Activated CD8-positive, alpha-beta memory T cell treated with anti-CD3 and anti-CD28 coated beads, Interleukin-2, amount 10 ng/mL, durations not matched to agents 7 days and 5 days (primary cell): ENCODE results near the gene CACYBP. TPM values are rescaled to one million over a fixed set of nuclear protein-coding genes. Genes with fewer than 3 reads are reported as not detected.

Experiments
- ATAC-seq: fragments of 150-1000 bp; cut with Tn5 transposase; one replicate; pipeline ENCODE4 v1.10.0; 2021; ENCODE audit warnings: moderate library complexity
- CTCF ChIA-PET: fragments of 350-600 bp; sonication (Branson Sonifier 250); formaldehyde crosslinking; loops from one replicate; lab custom pipeline; 2021; ENCODE audit warnings: antibody characterized with exemption; lab: Charles Lee
- DNase-seq: peaks from one replicate; pipeline ENCODE4 v3.0.0-alpha.2; 2020
- H3K27ac Mint-ChIP-seq: one replicate; pipeline ENCODE4 v1.8.0; 2021; ENCODE audit warnings: mild to moderate bottlenecking, mixed read lengths
- H3K27me3 Mint-ChIP-seq: one replicate; pipeline ENCODE4 v1.8.0; 2021; ENCODE audit warnings: mixed read lengths
- H3K36me3 Mint-ChIP-seq: one replicate; pipeline ENCODE4 v1.8.0; 2021; ENCODE audit warnings: mild to moderate bottlenecking, mixed read lengths
- H3K4me1 Mint-ChIP-seq: one replicate; pipeline ENCODE4 v1.8.0; 2021; ENCODE audit warnings: mixed read lengths
- H3K4me3 Mint-ChIP-seq: one replicate; pipeline ENCODE4 v1.8.0; 2021; ENCODE audit warnings: mild to moderate bottlenecking, moderate library complexity, mixed read lengths
- H3K9me3 Mint-ChIP-seq: one replicate; pipeline ENCODE4 v1.8.0; 2022; ENCODE audit warnings: low read depth, mixed read lengths
- total RNA-seq, 2 experiments: library from RNA; stranded (reverse); gene quantifications; one replicate each; pipeline ENCODE4 v1.2.3, GENCODE V29; 2021

Gene CACYBP
- total RNA-seq, 2 experiments from 2014 or later: 210 to 287 TPM

DNA sequence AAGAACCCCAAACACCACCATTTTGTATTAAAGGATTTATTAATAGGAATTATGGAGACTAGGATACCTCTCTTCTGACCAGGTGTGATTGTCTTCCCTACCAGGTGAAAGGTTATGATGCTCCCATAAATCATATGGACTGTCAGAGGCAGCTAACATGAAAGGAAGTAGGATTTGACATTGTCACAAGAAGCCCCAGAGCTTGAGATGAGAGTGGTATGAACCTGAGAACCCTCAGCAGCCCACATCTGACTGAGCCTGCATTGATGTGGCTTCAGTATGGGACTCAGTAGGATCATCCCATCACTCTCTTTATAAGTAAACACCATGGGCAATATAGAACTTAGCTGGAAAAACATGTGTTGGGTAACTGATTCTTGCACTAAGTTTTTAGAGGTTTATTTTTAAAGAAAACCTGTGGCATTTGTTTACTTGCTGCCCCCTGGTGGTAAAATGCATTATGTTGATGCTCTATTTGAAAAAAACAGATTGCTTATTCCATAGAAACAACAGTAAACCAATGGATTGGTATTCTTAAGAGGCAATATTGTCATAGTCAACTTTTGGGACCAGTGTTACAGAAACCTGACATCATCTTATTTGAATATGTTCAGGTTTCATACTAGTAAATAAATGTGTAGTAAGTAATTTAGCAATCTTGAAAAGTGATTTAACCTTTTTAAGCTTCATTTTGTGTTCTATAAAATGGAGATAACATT, 16.6 kb upstream of the CACYBP start:
- Mint-ChIP-seq H3K27ac (no peak overlapping the region), H3K4me1 (peaks cover 5% of the 10 kb centered on the region), H3K27me3 (no peaks in the 10 kb centered on the region), H3K4me3 (no peak overlapping the region), H3K9me3 (no peaks in the 10 kb centered on the region), H3K36me3 (peaks cover 34% of the 10 kb centered on the region)
- ATAC-seq (peak; percentile 12), DNase-seq (no peak)
- CTCF ChIA-PET: interaction anchor here (0.6 to 2.7 kb wide), 22 partner anchors 9 to 232 kb away, joined by 3 to 10 read pairs (median 4); no protein-coding TSS in a partner anchor

DNA sequence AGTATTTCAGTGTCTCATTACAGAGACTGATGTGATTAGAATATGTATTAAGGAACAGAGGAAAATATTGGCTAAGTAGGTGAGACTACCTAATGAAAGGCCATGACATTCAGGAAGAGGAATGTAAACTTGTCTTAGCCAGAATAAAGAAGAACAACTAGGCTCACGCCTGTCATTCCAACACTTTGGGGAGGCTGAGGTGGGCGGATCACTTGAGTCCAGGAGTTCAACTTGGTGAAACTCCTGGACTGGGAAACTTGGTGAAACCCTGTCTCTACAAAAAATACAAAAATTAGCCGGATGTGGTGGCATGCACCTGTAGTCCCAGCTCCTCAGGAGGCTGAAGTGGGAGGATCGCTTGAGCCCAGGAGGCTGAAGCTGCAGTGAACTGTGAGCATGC, 14.8 kb upstream of the CACYBP start:
- ATAC-seq: no peak
- H3K9me3 Mint-ChIP-seq: no peaks in the 10 kb centered on the region

DNA sequence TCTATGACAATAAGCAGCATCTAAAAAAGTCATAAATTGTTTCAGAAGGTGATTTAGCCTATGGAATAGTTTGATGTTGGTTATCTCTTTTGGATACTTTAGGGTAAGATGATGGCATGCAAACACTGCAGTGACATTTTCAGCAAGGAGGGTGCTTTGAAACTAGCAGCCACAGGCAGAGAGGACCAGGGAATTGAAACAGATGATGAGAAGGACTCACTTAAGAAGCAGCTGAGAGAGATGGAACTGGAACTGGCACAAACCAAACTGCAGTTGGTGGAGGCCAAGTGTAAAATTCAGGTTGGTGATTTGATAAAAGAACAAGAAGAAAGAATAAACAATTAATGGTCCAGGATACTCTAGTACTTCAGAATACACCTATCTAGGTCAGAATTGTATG, 11.2 kb upstream of the CACYBP start:
- H3K9me3 Mint-ChIP-seq: no peaks in the 10 kb centered on the region
- peaks cover 35% of the 10 kb centered on the region for H3K4me1 Mint-ChIP-seq
- peak overlapping the region; percentile 58 for H3K27ac Mint-ChIP-seq
- H3K4me3 Mint-ChIP-seq: no peak overlapping the region
- CTCF ChIA-PET: interaction anchor here (1.0 to 2.0 kb wide), 7 partner anchors 9 to 137 kb away, joined by 3 to 10 read pairs (median 4); partner anchors contain the start of gene MRPS14
- H3K27me3 Mint-ChIP-seq: no peaks in the 10 kb centered on the region
- ATAC-seq (no peak), DNase-seq (no peak)
- peaks cover 26% of the 10 kb centered on the region for H3K36me3 Mint-ChIP-seq

More for the DNA sequence above, 14.8 kb upstream of the CACYBP start:
- H3K36me3 Mint-ChIP-seq: peaks cover 41% of the 10 kb centered on the region
- no peak overlapping the region for H3K27ac Mint-ChIP-seq
- H3K4me3 Mint-ChIP-seq: no peak overlapping the region
- no peaks in the 10 kb centered on the region for H3K27me3 Mint-ChIP-seq
- CTCF ChIA-PET: interaction anchor here (1.2 to 1.6 kb wide), 4 partner anchors 8 to 101 kb away, joined by 3 to 6 read pairs (median 4); no protein-coding TSS in a partner anchor
- no peak for DNase-seq
- peaks cover 21% of the 10 kb centered on the region for H3K4me1 Mint-ChIP-seq

DNA sequence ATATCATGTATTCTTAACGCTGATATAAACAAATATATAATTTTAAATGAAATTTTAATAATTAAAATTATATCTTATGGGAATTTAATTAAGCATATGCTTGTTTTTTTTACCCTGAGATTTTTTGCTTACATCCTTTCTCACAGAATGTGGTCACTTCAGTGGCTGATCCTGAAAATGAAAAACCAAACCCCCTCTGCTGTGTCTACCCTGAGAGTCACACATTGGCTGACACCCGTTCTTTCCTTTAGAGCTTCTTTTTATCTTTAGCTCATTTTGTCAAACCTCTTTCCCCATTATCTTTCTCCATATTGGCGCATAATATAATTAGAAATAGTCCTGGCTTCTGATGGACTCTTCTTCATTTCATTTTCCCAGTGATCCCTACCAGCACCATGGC, 10.8 kb upstream of the CACYBP start:
- ATAC-seq: no peak
- Mint-ChIP-seq H3K4me1 (peaks cover 39% of the 10 kb centered on the region), H3K36me3 (peaks cover 24% of the 10 kb centered on the region), H3K27me3 (no peaks in the 10 kb centered on the region), H3K9me3 (no peaks in the 10 kb centered on the region), H3K4me3 (peak overlapping the region; percentile 11), H3K27ac (peak overlapping the region; percentile 75)
- CTCF ChIA-PET: interaction anchor here (1.0 to 2.0 kb wide), 8 partner anchors 8 to 136 kb away, joined by 3 to 10 read pairs (median 4); partner anchors contain the start of gene MRPS14
- DNase-seq: no peak

DNA sequence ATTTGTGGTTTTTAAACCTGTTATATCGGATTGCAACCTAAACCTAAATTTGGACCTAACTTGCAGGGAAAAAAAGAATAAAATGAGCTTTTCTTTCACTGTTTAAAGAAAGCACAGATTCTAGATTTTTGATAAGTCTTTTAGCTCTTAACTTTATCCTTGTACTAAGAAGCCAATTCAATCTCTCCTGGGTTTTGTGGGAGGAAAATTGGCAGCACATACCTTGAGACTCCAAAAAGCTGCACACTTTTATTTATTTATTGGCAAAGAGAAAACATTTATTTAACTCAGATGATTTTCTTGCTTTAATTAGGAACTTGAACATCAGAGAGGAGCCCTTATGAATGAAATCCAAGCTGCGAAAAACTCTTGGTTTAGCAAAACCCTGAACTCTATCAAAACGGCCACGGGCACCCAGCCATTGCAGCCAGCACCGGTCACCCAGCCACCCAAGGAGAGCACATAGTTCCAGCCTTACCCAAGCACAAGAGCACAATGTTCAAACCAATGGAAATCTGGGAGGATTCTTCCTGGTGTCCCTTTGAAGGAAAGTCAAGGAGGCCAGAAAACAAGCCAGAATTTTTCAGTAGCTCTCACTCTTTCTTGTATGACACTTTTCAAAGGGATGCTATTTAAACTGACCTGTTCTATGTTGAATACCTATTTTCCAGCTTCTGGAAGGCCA, 10.1 kb upstream of the CACYBP start:
- H3K4me3 Mint-ChIP-seq: peak overlapping the region; percentile 56
- no peaks in the 10 kb centered on the region for H3K9me3 Mint-ChIP-seq
- CTCF ChIA-PET: interaction anchor here (1.0 to 2.0 kb wide), 9 partner anchors 8 to 136 kb away, joined by 3 to 10 read pairs (median 4); partner anchors contain the start of gene MRPS14
- H3K27ac Mint-ChIP-seq: peak overlapping the region; percentile 75
- no peak for DNase-seq
- H3K36me3 Mint-ChIP-seq: peaks cover 25% of the 10 kb centered on the region
- no peak for ATAC-seq
- H3K4me1 Mint-ChIP-seq: peaks cover 42% of the 10 kb centered on the region
- no peaks in the 10 kb centered on the region for H3K27me3 Mint-ChIP-seq

DNA sequence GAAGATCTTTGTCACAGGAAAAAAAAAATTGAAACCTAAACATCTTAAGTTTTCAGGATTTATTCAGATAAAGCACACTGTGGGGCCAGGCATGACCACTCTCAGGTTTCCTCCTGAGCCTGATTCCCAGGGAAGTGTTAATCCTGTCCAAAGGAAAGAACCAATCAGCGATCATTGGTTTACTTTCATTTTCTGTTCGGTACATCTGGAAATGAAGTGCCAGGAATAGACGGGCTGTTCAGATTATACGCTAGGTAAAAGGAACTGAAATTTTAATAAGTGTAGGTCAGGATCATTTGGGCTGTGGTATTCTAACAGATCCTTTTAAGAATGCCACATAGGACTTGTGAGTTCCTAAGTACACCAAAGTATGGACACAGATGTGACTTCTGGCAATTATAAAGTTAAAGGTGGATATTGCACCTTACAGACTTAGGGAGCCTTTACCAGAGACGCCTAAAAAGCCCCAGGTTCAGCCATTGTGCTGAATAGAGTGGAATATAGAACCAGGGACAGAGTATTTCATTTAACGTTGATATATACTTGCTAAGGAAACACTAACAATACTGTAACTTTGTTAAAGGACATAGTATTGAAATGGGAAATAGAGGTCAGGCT, 9.3 kb upstream of the CACYBP start:
- ATAC-seq: peak; percentile 76
- peak overlapping the region; percentile 79 for H3K4me3 Mint-ChIP-seq
- peaks cover 21% of the 10 kb centered on the region for H3K36me3 Mint-ChIP-seq

DNA sequence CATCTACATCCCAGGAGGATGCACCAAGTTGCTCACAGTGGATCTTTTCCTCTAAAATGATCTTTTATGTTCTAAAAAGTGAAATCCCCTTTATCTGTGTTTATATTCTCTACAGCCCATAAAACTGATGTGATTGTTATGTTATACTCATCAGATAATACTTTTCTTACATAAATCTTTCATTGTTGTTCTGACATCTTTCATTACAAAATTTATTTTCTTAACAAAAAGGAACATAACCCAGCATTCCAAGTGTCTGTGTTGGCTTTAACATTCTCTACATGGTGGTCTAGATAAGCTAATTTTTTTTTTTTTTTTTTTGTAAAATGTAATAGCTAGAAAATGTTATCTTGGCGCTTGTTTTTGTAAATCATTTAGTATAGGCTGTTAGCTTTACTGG, 8.3 kb upstream of the CACYBP start:
- H3K27ac Mint-ChIP-seq: peak overlapping the region; percentile 19
- no peaks in the 10 kb centered on the region for H3K9me3 Mint-ChIP-seq
- H3K36me3 Mint-ChIP-seq: peaks cover 25% of the 10 kb centered on the region
- DNase-seq (no peak), ATAC-seq (no peak)
- H3K4me1 Mint-ChIP-seq: peaks cover 39% of the 10 kb centered on the region
- H3K27me3 Mint-ChIP-seq: no peaks in the 10 kb centered on the region
- H3K4me3 Mint-ChIP-seq: no peak overlapping the region
- CTCF ChIA-PET: no interaction called here

More for the DNA sequence above, 9.3 kb upstream of the CACYBP start:
- CTCF ChIA-PET: interaction anchor here (1.5 to 2.0 kb wide), 3 partner anchors 8 to 107 kb away, joined by 4 to 10 read pairs (median 4); no protein-coding TSS in a partner anchor
- Mint-ChIP-seq H3K9me3 (no peaks in the 10 kb centered on the region), H3K27me3 (no peaks in the 10 kb centered on the region), H3K4me1 (peaks cover 38% of the 10 kb centered on the region), H3K27ac (peak overlapping the region; percentile 87)
- no peak for DNase-seq

DNA sequence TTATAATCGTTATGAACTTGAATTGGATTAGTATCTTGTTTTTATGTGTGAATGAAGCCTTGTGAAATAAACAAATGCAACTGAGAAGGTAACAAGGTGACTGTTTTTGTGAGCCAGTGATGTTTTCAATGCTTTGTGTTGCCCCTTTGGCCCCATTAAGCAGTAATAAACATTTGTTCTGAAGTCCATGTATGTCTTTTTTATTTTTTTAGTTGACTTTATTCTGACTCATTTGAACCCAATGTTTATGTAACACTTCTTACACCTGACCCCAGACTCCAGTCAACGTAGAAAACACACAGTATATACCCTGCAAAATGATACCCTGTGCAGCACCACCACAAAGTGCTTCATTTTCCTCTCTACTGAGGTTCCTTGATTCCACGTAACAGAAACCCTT, 4.6 kb upstream of the CACYBP start:
- Mint-ChIP-seq H3K27me3 (no peaks in the 10 kb centered on the region), H3K36me3 (peaks cover 14% of the 10 kb centered on the region), H3K4me1 (peaks cover 34% of the 10 kb centered on the region), H3K27ac (no peak overlapping the region), H3K4me3 (no peak overlapping the region), H3K9me3 (no peaks in the 10 kb centered on the region)
- CTCF ChIA-PET: interaction anchor here (1.0 to 2.6 kb wide), 4 partner anchors 10 to 225 kb away, joined by 3 to 7 read pairs (median 4); no protein-coding TSS in a partner anchor
- ATAC-seq: no peak
- no peak for DNase-seq

DNA sequence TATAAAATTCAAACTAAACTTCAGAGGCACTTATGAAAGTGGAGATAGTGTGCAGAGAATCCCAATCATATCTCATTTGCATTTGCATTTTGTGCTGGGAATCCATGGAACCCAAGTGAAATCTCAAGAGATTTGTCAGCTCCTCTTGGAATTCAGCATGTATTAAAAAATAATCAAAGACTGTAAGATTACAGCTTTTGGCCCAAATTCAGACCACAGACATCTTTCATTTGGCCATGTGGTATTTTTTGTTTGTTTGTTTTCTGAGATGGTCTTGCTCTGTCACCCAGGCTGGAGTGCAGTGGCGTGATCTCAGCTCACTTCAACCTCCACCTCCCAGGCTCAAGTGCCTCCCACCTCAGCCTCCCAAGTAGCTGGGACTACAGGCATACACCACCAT, 3.8 kb upstream of the CACYBP start:
- Mint-ChIP-seq H3K9me3 (no peaks in the 10 kb centered on the region), H3K4me3 (no peak overlapping the region), H3K4me1 (peaks cover 27% of the 10 kb centered on the region), H3K27me3 (no peaks in the 10 kb centered on the region), H3K27ac (no peak overlapping the region), H3K36me3 (peaks cover 12% of the 10 kb centered on the region)
- CTCF ChIA-PET: interaction anchor here (1.0 to 2.6 kb wide), 4 partner anchors 10 to 226 kb away, joined by 3 to 7 read pairs (median 4); no protein-coding TSS in a partner anchor
- ATAC-seq (no peak), DNase-seq (no peak)

DNA sequence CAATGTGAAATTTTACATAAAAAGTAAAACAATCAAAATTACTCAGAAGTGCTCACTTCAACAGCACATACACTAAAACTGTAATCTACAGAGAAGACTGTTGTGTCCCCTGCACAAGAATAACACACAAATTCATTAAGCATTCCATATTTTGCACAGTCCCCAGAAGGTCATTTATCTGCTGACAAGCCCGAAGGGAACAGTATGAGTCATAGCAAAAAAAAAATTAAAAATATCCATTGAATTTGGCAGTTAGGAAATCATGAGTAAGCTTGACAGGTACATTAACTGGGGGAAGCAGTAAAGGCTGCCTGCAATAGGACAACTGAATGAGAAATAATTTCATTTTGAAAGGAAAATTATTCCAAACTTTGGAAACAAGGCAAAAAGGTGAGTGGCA, 3.3 kb upstream of the CACYBP start:
- ATAC-seq (no peak), DNase-seq (no peak)
- Mint-ChIP-seq H3K4me3 (no peak overlapping the region), H3K4me1 (peaks cover 30% of the 10 kb centered on the region), H3K36me3 (peaks cover 13% of the 10 kb centered on the region), H3K27ac (no peak overlapping the region), H3K27me3 (no peaks in the 10 kb centered on the region), H3K9me3 (no peaks in the 10 kb centered on the region)
- CTCF ChIA-PET: interaction anchor here (1.0 to 2.6 kb wide), 3 partner anchors 11 to 226 kb away, joined by 3 to 7 read pairs (median 6); no protein-coding TSS in a partner anchor

DNA sequence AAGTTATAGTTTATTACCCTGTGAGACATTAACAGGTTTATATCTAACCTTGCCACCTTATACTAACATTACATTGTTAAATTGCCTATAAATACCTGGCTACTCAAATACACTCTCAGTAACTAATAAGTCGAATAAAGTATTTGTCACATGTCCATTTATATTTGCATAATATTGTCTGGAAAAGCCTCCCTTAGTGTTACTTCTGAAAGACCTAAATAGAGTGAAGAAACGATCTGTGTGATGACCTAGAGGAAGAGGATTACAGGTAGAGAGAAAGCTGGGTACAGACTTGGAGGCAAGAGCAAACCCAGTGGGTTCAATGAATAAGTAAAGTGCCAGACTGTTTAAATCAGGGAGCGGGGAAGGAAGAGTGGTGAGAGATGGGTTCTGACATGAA, 2.7 kb upstream of the CACYBP start:
- Mint-ChIP-seq H3K4me3 (no peak overlapping the region), H3K4me1 (peaks cover 35% of the 10 kb centered on the region), H3K9me3 (no peaks in the 10 kb centered on the region), H3K36me3 (peaks cover 17% of the 10 kb centered on the region), H3K27ac (no peak overlapping the region), H3K27me3 (no peaks in the 10 kb centered on the region)
- CTCF ChIA-PET: interaction anchor here (0.7 to 2.6 kb wide), 4 partner anchors 8 to 227 kb away, joined by 3 to 7 read pairs (median 4); no protein-coding TSS in a partner anchor
- no peak for ATAC-seq
- DNase-seq: no peak

DNA sequence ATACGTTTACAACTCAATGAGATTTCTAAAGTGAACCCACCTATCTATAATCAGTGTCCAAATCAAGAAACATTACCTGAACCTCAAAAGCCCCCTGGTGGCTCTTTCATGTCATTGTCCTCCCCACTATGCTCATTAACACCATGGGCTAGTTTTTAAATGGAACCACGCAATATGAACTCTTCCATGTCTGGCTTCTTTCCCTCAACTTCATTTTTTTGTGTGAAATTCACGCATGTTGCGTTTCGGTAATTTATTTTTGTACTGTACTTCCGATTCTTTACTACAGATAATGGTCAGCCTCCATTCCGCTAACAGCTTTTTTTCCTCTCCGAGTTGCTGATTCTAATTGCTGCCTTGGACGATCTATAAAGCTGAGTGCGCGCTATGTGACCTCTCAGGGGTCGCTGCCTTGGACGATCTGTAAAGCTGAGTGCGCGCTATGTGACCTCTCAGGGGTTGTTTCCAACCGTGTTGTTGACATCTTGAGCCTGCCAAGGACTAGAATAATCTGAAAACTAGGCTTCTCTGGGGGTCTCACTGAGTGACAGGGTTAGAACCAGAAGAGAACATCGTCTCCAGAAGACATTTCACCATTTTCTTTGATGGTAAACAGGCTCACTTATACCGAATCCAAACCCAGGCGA, 1.1 kb upstream of the CACYBP start:
- Mint-ChIP-seq H3K9me3 (no peaks in the 10 kb centered on the region), H3K4me1 (peaks cover 44% of the 10 kb centered on the region), H3K4me3 (no peak overlapping the region), H3K36me3 (peaks cover 22% of the 10 kb centered on the region), H3K27me3 (no peaks in the 10 kb centered on the region), H3K27ac (no peak overlapping the region)
- ATAC-seq (peak; percentile 4), DNase-seq (peak; percentile 76)
- CTCF ChIA-PET: interaction anchor here (0.7 to 5.8 kb wide), 16 partner anchors 9 to 253 kb away, joined by 3 to 39 read pairs (median 4); partner anchors contain the start of gene MRPS14
